Stimulated activated CD8-positive, alpha-beta memory T cell treated with anti-CD3 and anti-CD28 coated beads, Interleukin-4, amount 100 ng/mL, for 4 hours (primary cell): Measurements from ENCODE around the gene TRIP12.
"Not testable (repeated sequence)": the region's sequence is repeated elsewhere in the genome, so short reads cannot be mapped to it uniquely, and the experiment has no call there.

Source experiments
- DNase-seq, 2 donors: peaks; one replicate each; pipeline ENCODE4 v3.0.0-alpha.2; 2020; ENCODE audit warnings: low read depth in 2 of 2, low spot score in 1 of 2

Gene TRIP12

GRCh38 chr2:229879191-229879950, 42.4 kb downstream of the TRIP12 start:
- no peak for DNase-seq

DNA sequence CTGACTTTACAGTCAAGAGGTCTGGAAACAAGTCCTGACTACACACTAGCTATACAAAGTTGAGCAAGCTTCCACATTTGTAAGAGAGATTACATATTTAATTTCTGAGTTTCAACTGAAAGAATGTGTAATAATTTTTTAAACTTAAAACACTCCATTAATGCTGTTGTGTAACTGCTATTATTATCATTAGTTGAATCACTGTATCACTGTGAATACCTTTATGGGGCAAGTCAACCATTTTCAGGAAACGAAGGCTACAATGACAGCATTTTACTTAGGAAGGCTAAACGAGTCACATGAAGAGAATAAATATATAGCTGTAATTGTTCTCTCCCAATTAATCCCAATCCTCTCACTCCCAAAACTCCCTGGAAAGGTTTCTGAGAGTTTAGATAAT, 46.3 kb downstream of the TRIP12 start:
- DNase-seq, result no peak

DNA sequence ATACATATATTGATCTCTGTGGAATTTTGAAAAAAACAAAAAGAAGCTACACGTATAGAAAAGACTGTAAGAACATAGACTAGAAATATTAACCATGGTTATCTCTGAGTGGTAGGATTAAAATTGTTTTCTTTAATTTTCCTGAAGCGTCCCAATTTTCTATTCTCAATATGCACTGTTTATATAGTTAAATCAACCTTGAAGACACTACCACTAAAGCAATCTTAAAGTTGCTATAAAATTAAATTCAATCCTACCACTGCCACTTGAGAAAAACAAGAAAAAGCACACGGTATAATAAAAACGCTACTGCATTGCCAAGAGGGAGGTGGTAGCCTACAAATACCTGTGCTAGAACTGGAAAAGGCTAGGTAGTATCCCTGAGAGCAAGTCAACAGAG, 47.2 kb downstream of the TRIP12 start:
- DNase-seq, result no peak

DNA sequence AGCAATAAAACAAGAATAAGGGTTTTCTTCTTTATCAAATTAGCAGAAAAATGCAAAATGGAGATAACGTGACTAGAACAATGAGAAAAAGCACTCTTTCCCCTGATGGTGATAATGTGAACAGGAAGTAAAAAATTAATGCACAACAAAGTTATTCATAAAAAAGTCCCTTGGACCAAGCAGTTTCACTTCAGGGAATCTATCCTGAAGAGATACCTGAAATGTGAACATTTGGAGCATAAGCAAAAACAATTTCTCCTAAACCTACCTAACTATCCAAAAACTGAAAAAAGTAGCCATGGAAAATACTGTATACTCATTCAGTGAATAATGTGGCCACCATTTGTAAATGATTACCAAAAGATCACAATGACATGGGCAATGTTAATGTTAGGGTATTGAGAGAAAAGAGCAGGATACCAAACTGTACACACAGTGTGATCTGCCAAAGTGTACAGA, 48.7 kb downstream of the TRIP12 start:
- no peak for DNase-seq

- no peak for DNase-seq
These were observed 50.7 kb downstream of the TRIP12 start for GRCh38 chr2:229870903-229871656.

GRCh38 chr2:229869226-229869625, 52.6 kb downstream of the TRIP12 start:
- no peak for DNase-seq

DNA sequence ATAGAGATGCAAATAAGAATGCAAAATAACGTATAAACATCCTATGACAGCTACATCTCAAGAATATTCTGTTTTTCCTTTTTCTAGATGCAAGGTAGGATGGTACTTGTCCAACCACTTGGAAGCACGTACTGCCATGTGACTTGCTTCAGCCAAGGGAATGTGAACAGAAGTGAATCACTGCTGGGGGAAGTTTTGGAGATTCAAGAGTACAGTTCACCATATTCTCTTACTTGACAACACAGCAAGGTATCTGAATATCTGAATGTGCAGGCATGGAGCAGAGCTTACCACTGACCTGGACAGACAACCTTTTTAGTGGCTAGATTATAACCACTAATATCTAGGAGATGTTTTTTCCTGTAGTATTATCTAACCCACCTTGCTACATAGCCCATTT, 53.0 kb downstream of the TRIP12 start:
- no peak for DNase-seq

GRCh38 chr2:229865033-229865432, 56.8 kb downstream of the TRIP12 start:
- DNase-seq, result no peak

DNA sequence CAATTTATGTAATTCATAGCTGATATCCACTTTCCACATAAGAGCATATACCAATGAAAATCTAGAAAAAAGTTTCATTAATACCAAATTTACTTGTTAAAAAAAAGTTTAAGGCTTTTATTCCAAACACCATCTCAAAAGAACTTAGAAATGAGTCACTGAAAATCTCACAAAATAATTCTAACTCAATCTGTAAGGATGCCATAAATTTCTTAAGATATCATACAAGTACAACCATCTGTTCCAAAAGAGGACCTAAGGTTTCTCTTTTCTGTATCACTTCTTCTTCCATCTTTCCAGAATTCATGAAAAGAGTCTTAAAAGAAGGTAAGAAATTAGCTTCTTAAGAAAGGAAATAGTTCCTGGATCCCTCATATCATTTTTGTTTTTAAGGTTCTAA, 60.4 kb downstream of the TRIP12 start:
- no peak for DNase-seq

- DNase-seq, result no peak
These were observed 61.5 kb downstream of the TRIP12 start for GRCh38 chr2:229860334-229860733.

DNA sequence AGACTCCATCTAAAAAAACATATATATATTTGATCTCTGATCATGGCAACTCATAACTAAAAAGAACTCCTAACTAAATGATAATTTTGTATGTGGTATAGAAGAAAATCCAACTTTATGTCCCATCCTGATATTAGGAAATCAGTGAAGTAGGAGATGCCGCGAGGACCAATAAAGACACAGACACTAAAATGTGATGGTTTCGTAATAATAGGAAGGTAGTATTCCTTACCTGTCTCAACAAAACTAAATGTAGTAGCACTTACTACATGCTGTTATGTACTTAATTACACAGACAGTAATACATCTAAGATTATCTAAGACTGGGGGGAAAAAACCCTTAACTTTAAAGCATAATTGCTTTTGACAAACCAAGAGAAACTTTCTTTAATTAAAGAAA, 63.5 kb downstream of the TRIP12 start:
- no peak for DNase-seq

DNA sequence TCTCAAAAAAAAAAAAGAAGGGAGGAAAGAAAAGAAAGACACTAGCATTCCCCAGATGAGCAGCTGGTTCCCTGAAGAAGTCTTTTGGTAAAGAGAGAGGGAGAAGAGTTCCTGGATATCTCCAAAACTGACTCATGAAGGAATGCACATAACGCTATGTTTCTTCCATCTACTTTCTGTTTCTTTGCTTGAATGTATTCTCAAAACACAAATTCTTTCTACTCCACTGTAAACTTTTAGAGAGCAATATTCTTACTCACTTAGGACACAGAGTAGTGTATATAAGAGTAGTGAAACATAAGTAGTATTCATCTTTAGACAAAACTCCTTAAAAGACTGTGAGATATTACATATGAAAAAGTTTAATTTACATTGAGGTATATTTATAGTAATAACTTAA, 64.2 kb downstream of the TRIP12 start:
- no peak for DNase-seq

GRCh38 chr2:229856413-229856812, 65.4 kb downstream of the TRIP12 start:
- DNase-seq, result no peak

GRCh38 chr2:229855116-229855515, 66.7 kb downstream of the TRIP12 start:
- no peak for DNase-seq

- DNase-seq, result peak; percentile 6 to 11
These were observed 69.2 kb downstream of the TRIP12 start for GRCh38 chr2:229852565-229852964.

DNA sequence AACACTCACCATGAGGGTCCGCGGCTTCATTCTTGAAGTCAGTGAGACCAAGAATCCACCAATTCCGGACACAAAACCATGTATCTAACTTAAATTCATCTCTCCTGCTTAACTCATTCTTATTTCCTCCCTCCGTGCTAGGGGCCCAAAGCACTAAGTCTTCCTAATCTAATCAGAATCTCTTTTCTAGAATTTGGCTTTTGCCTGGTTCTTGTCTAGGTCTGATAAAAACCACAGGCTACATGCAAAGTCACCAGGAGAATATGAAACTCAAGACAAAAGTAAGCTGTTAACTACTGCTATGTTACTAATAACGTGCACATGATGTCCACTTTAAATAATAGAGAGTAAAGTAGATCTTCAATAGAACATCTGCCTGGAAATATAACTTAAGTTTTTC, 69.9 kb downstream of the TRIP12 start:
- DNase-seq, result no peak

GRCh38 chr2:229850355-229851275, 71.2 kb downstream of the TRIP12 start:
- DNase-seq, result not testable (repeated sequence)

GRCh38 chr2:229849073-229849472, 72.7 kb downstream of the TRIP12 start:
- DNase-seq, result no peak

- DNase-seq, result no peak
These were observed 78.2 kb downstream of the TRIP12 start for GRCh38 chr2:229843613-229844012.

- DNase-seq, result no peak
These were observed 83.1 kb downstream of the TRIP12 start for GRCh38 chr2:229838729-229839128.

GRCh38 chr2:229836847-229837246, 85.0 kb downstream of the TRIP12 start:
- DNase-seq, result no peak
